HEK293 (cell line): ENCODE measurements around the gene PLEKHA5.

ENCODE experiments used
- CTCF ChIA-PET: fragments of 350-600 bp; formaldehyde crosslinking; extraction: SDS; loops from one replicate; lab custom pipeline; 2021; ENCODE audit warnings: antibody characterized with exemption; lab: Yijun Ruan, JAX
- POLR2A ChIA-PET: fragments of 300-600 bp; formaldehyde crosslinking; extraction: SDS; loops from one replicate; lab custom pipeline; 2020; ENCODE audit warnings: antibody characterized with exemption, inconsistent platforms; lab: Yijun Ruan, JAX
- H3K27ac ChIP-seq: fragments of 200-500 bp; sonication (Bioruptor generic); 2 replicates; pipeline ENCODE4 v1.5.1; 2014; ENCODE audit warnings: low read depth, low read length, control low read depth, inconsistent platforms; ENCODE audit errors: extremely low read depth
- H3K36me3 ChIP-seq, 2 experiments: fragments of 200-500 bp in 1 of 2; sonication (Bioruptor generic) in 1 of 2; 1 replicate in 1 of 2; 2 replicates in 1 of 2; pipeline ENCODE4 v1.5.1; 2014 to 2017; ENCODE audit warnings: inconsistent platforms in 2 of 2, low read length in 2 of 2; ENCODE audit not compliant: control insufficient read depth in 2 of 2, insufficient read depth in 1 of 2
- H3K4me1 ChIP-seq: fragments of 200-500 bp; sonication (Bioruptor generic); 2 replicates; pipeline ENCODE4 v1.5.1; 2014; ENCODE audit warnings: mild to moderate bottlenecking, low read length, inconsistent platforms; ENCODE audit not compliant: control insufficient read depth, insufficient read depth
- H3K4me3 ChIP-seq: 2 replicates; pipeline ENCODE4 v1.5.1; 2011; ENCODE audit warnings: low read depth, mild to moderate bottlenecking, control low read depth, low read length, moderate library complexity
- H3K9me3 ChIP-seq: fragments of 200-500 bp; sonication (Bioruptor generic); 2 replicates; pipeline ENCODE4 v1.5.1; 2014; ENCODE audit warnings: low read depth, low read length, inconsistent platforms; ENCODE audit not compliant: control insufficient read depth, insufficient read depth
- ATF2 ChIP-seq: fragments of 450-650 bp; formaldehyde crosslinking; IDR thresholded peaks from 2 replicates; pipeline ENCODE4 v1.5.1; 2016; ENCODE audit warnings: missing biosample characterization, missing genetic modification characterization, low read depth
- EGR2 ChIP-seq: fragments of 450-650 bp; formaldehyde crosslinking; IDR thresholded peaks from 2 replicates; pipeline ENCODE4 v1.5.1; 2016; ENCODE audit warnings: low read depth, missing biosample characterization, missing genetic modification characterization
- GLI4 ChIP-seq: fragments of 450-650 bp; formaldehyde crosslinking; IDR thresholded peaks from 2 replicates; pipeline ENCODE4 v1.5.1; 2016; ENCODE audit warnings: missing biosample characterization, missing genetic modification characterization
- KLF10 ChIP-seq: fragments of 450-650 bp; IDR thresholded peaks from 2 replicates; pipeline ENCODE4 v1.5.1; 2018; ENCODE audit warnings: missing biosample characterization, mild to moderate bottlenecking, missing genetic modification characterization
- PATZ1 ChIP-seq: fragments of 450-650 bp; formaldehyde crosslinking; IDR thresholded peaks from 2 replicates; pipeline ENCODE4 v1.5.1; 2016; ENCODE audit warnings: missing biosample characterization, missing genetic modification characterization
- PRDM4 ChIP-seq: fragments of 450-650 bp; formaldehyde crosslinking; IDR thresholded peaks from 2 replicates; pipeline ENCODE4 v1.5.1; 2017; ENCODE audit warnings: missing biosample characterization, missing genetic modification characterization
- TSHZ1 ChIP-seq: fragments of 450-650 bp; formaldehyde crosslinking; IDR thresholded peaks from 2 replicates; pipeline ENCODE4 v1.5.1; 2016; ENCODE audit warnings: missing biosample characterization, missing genetic modification characterization, borderline replicate concordance
- YY1 ChIP-seq: fragments of 450-650 bp; formaldehyde crosslinking; IDR thresholded peaks from 2 replicates; pipeline ENCODE4 v1.5.1; 2018; ENCODE audit warnings: missing biosample characterization, missing genetic modification characterization
- ZBTB48 ChIP-seq: fragments of 450-650 bp; formaldehyde crosslinking; IDR thresholded peaks from 2 replicates; pipeline ENCODE4 v1.5.1; 2016; ENCODE audit warnings: missing biosample characterization, missing genetic modification characterization
- ZNF184 ChIP-seq: fragments of 450-650 bp; IDR thresholded peaks from 2 replicates; pipeline ENCODE4 v1.5.1; 2018; ENCODE audit warnings: missing biosample characterization, mild to moderate bottlenecking, missing genetic modification characterization
- ZNF24 ChIP-seq: fragments of 450-650 bp; formaldehyde crosslinking; IDR thresholded peaks from 2 replicates; pipeline ENCODE4 v1.5.1; 2016; ENCODE audit warnings: missing biosample characterization, missing genetic modification characterization
- ZNF302 ChIP-seq: fragments of 450-650 bp; formaldehyde crosslinking; IDR thresholded peaks from 2 replicates; pipeline ENCODE4 v1.5.1; 2016; ENCODE audit warnings: missing biosample characterization, missing genetic modification characterization, low read depth
- ZNF324 ChIP-seq: fragments of 450-650 bp; formaldehyde crosslinking; IDR thresholded peaks from 2 replicates; pipeline ENCODE4 v1.5.1; 2016; ENCODE audit warnings: missing biosample characterization, missing genetic modification characterization
- ZNF433 ChIP-seq: fragments of 450-650 bp; formaldehyde crosslinking; IDR thresholded peaks from 2 replicates; pipeline ENCODE4 v1.5.1; 2016; ENCODE audit warnings: missing biosample characterization, missing genetic modification characterization, low read depth
- ZNF521 ChIP-seq: fragments of 450-650 bp; formaldehyde crosslinking; IDR thresholded peaks from 2 replicates; pipeline ENCODE4 v1.5.1; 2017; ENCODE audit warnings: missing biosample characterization, mild to moderate bottlenecking, missing genetic modification characterization
- ZNF571 ChIP-seq: fragments of 450-650 bp; formaldehyde crosslinking; IDR thresholded peaks from 2 replicates; pipeline ENCODE4 v1.5.0; 2017; ENCODE audit warnings: missing biosample characterization, missing genetic modification characterization
- ZNF596 ChIP-seq: fragments of 450-650 bp; IDR thresholded peaks from 2 replicates; pipeline ENCODE4 v1.5.0; 2018; ENCODE audit warnings: missing biosample characterization, mild to moderate bottlenecking, missing genetic modification characterization, moderate library complexity
- ZNF624 ChIP-seq: fragments of 450-650 bp; formaldehyde crosslinking; IDR thresholded peaks from 2 replicates; pipeline ENCODE4 v1.5.1; 2017; ENCODE audit warnings: missing biosample characterization, missing genetic modification characterization
- ZNF658 ChIP-seq: fragments of 450-650 bp; formaldehyde crosslinking; IDR thresholded peaks from 2 replicates; pipeline ENCODE4; 2016; ENCODE audit warnings: missing biosample characterization, missing genetic modification characterization
- ZNF76 ChIP-seq: fragments of 450-650 bp; formaldehyde crosslinking; IDR thresholded peaks from 2 replicates; pipeline ENCODE4; 2016; ENCODE audit warnings: low read depth, missing biosample characterization, missing genetic modification characterization, borderline replicate concordance
- ZSCAN23 ChIP-seq: fragments of 450-650 bp; formaldehyde crosslinking; IDR thresholded peaks from 2 replicates; pipeline ENCODE4 v1.5.1; 2016; ENCODE audit warnings: missing biosample characterization, missing genetic modification characterization
- TF ChIP-seq, protein P1 (sequence below): fragments of 450-650 bp; formaldehyde crosslinking; IDR thresholded peaks from 2 replicates; pipeline ENCODE4 v1.5.1; 2016; ENCODE audit warnings: missing biosample characterization, missing genetic modification characterization

Gene PLEKHA5, protein sequence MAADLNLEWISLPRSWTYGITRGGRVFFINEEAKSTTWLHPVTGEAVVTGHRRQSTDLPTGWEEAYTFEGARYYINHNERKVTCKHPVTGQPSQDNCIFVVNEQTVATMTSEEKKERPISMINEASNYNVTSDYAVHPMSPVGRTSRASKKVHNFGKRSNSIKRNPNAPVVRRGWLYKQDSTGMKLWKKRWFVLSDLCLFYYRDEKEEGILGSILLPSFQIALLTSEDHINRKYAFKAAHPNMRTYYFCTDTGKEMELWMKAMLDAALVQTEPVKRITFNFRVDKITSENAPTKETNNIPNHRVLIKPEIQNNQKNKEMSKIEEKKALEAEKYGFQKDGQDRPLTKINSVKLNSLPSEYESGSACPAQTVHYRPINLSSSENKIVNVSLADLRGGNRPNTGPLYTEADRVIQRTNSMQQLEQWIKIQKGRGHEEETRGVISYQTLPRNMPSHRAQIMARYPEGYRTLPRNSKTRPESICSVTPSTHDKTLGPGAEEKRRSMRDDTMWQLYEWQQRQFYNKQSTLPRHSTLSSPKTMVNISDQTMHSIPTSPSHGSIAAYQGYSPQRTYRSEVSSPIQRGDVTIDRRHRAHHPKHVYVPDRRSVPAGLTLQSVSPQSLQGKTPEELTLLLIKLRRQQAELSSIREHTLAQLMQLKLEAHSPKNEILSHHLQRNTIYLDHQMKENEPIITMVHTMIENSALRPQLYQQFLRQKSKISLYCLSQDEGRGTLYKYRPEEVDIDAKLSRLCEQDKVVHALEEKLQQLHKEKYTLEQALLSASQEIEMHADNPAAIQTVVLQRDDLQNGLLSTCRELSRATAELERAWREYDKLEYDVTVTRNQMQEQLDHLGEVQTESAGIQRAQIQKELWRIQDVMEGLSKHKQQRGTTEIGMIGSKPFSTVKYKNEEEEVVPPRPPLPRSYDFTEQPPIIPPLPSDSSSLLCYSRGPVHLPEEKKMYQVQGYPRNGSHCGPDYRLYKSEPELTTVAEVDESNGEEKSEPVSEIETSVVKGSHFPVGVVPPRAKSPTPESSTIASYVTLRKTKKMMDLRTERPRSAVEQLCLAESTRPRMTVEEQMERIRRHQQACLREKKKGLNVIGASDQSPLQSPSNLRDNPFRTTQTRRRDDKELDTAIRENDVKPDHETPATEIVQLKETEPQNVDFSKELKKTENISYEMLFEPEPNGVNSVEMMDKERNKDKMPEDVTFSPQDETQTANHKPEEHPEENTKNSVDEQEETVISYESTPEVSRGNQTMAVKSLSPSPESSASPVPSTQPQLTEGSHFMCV

DNA sequence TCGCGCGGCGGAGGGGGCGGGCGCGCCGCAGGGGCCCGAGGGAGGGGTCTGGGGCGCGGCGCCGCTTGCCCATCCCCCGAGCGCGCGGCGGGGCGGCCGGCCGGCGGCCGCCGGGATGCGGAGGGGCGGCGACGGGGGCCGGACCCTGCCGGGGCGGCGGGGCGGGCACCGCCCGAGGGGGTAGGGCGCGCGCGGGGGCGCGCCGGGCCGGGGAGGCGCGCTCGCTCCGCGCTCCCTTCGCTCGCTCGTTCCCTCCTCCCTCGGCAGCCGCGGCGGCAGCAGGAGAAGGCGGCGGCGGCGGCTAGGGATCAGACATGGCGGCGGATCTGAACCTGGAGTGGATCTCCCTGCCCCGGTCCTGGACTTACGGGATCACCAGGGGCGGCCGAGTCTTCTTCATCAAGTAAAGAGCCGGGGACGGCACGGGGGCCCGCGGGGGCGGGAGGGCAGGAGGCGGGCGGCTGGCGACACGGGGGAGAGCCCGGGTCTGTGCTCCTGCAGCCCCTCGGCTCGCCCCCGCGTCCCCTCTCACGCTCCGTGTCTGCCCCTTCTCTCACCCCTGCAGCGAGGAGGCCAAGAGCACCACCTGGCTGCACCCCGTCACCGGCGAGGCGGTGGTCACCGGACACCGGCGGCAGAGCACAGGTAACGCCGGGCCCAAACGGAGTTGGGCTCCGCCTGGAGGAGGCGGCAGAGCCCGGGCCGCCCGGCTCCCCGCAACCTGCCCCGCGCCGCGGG lies at the start of gene PLEKHA5:
Gene PLEKHA5 (plus strand): TSS at position 248 of the 738 bp plus-strand sequence. CDS start 67 bp downstream, at position 315.
- H3K4me3 ChIP-seq: peak within 1 kb of the TSS; percentile 99
- H3K9me3 ChIP-seq: no peaks in the 10 kb centered on the region
- H3K27ac ChIP-seq: peak within 1 kb of the TSS; percentile 84
- peaks cover 0 to 9% of the 10 kb centered on the region in 2 experiments; a peak in 1 of 3 replicates for H3K36me3 ChIP-seq
- POLR2A ChIA-PET: interaction anchor here (0.7 kb wide), 1 partner anchor 16 kb away, joined by 3 read pairs; no protein-coding TSS in a partner anchor
- CTCF ChIA-PET: no interaction called here
- peaks cover 22% of the 10 kb centered on the region for H3K4me1 ChIP-seq
- TF ChIP-seq ZNF302 (no peak), PRDM4 (tag by site-specific recombination) (no peak), ATF2 (tag by site-specific recombination) (no peak), ZBTB48 (tag by site-specific recombination) (peak; percentile 27; the same call in 1 of the 2 replicates), ZNF24 (no peak), ZNF184 (tag by site-specific recombination) (no peak), ZNF658 (tag by site-specific recombination) (no peak), YY1 (tag by site-specific recombination) (no peak; the same call in 1 of the 2 replicates), ZNF624 (tag by site-specific recombination) (no peak), ZNF571 (tag by site-specific recombination) (no peak), ZNF596 (no peak), GLI4 (tag by site-specific recombination) (no peak), ZSCAN23 (tag by site-specific recombination) (no peak), PATZ1 (tag by site-specific recombination) (no peak), ZNF433 (tag by site-specific recombination) (no peak), ZNF521 (tag by site-specific recombination) (no peak), KLF10 (tag by site-specific recombination) (no peak; the same call in 1 of the 2 replicates), TSHZ1 (tag by site-specific recombination) (no peak), ZNF76 (tag by site-specific recombination) (no peak), ZNF324 (no peak), EGR2 (tag by site-specific recombination) (peak; percentile 44; the same call in 1 of the 2 replicates)
- TF ChIP-seq, protein P1, sequence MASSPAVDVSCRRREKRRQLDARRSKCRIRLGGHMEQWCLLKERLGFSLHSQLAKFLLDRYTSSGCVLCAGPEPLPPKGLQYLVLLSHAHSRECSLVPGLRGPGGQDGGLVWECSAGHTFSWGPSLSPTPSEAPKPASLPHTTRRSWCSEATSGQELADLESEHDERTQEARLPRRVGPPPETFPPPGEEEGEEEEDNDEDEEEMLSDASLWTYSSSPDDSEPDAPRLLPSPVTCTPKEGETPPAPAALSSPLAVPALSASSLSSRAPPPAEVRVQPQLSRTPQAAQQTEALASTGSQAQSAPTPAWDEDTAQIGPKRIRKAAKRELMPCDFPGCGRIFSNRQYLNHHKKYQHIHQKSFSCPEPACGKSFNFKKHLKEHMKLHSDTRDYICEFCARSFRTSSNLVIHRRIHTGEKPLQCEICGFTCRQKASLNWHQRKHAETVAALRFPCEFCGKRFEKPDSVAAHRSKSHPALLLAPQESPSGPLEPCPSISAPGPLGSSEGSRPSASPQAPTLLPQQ (tag by site-specific recombination): no peak
